GM12891 (cell line): ENCODE results near the gene PRELID1.

Experiments used
- POLR2A ChIP-seq: IDR thresholded peaks from 2 replicates; pipeline ENCODE4 v1.6.1; 2011; ENCODE audit warnings: low read depth, low read length, control low read depth
- POLR2AphosphoS5 ChIP-seq: IDR thresholded peaks from 2 replicates; pipeline ENCODE4 v1.6.1; 2011; ENCODE audit warnings: low read depth, low read length, control low read depth
- TAF1 ChIP-seq: IDR thresholded peaks from 2 replicates; pipeline ENCODE4 v1.6.1; 2011; ENCODE audit warnings: low read depth, low read length, control low read depth

DNA sequence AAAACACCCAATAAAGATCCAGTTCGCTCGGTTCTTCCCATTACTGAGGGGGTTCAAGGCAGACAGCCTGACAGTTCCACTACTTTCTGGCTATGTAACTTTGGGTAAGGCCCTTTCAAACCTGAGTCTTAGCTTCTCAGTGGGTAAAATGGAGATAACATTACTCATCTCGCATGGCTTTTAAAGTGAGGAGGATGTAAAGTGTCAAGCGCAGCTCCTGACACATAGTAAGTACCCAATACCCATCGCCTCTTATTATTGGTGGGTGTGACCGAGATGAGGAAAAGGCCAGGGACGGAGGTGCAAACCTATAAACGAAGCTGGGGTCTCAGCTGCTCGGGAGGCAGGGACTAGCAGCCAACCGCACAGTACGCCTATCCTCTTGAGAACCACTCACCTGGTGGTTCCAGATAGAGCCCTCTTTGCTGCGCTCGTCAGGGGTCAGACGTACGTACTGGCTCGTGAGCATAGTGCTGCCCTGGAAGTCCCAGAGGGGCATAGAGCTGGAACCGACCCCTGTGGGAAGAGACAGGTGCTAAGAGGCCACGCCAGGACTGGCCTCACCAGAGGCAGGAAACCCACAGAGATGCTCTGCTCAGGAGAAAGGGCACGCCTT is 47.3 kb downstream of the PRELID1 start:
- TF ChIP-seq TAF1 (no peak), POLR2AphosphoS5 (no peak), POLR2A (no peak)
